Fibroblast of the aortic adventitia (primary cell): ENCODE measurements around the gene AP3B1. TPM values are rescaled to one million over a fixed set of nuclear protein-coding genes. Genes with fewer than 3 reads are reported as not detected.
A peak's percentile ranks its signal among the peaks of the same experiment; 100 is the strongest.

ENCODE experiments used
- DNase-seq: peaks from one replicate; pipeline ENCODE4 v3.0.0-alpha.2; 2010; ENCODE audit warnings: low read depth
- H3K4me3 ChIP-seq: 2 replicates; pipeline ENCODE4 v1.5.1; 2011; ENCODE audit warnings: low read depth, mild to moderate bottlenecking, control low read depth, low read length, moderate library complexity
- total RNA-seq: library from RNA; depleted of rRNA; stranded (reverse); fragments of >200 nt; gene quantifications from 2 replicates; pipeline ENCODE4 v1.2.3, GENCODE V29; 2012; ENCODE audit warnings: low replicate concordance
- TF ChIP-seq, protein P1 (sequence below): IDR thresholded peaks from 2 replicates; pipeline ENCODE4 v1.5.1; 2011; ENCODE audit warnings: mild to moderate bottlenecking, low read length, control low read depth, inconsistent platforms; ENCODE audit not compliant: insufficient read depth

The AP3B1 gene
- total RNA-seq, 1 donor, result 78.5 TPM

GRCh38 chr5:78157001-78157400, 137.5 kb downstream of the AP3B1 start:
- DNase-seq, result no peak
- TF ChIP-seq, protein P1, sequence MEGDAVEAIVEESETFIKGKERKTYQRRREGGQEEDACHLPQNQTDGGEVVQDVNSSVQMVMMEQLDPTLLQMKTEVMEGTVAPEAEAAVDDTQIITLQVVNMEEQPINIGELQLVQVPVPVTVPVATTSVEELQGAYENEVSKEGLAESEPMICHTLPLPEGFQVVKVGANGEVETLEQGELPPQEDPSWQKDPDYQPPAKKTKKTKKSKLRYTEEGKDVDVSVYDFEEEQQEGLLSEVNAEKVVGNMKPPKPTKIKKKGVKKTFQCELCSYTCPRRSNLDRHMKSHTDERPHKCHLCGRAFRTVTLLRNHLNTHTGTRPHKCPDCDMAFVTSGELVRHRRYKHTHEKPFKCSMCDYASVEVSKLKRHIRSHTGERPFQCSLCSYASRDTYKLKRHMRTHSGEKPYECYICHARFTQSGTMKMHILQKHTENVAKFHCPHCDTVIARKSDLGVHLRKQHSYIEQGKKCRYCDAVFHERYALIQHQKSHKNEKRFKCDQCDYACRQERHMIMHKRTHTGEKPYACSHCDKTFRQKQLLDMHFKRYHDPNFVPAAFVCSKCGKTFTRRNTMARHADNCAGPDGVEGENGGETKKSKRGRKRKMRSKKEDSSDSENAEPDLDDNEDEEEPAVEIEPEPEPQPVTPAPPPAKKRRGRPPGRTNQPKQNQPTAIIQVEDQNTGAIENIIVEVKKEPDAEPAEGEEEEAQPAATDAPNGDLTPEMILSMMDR, result no peak
- H3K4me3 ChIP-seq, result no peak overlapping the region

GRCh38 chr5:78151594-78152271, 142.8 kb downstream of the AP3B1 start:
- TF ChIP-seq, protein P1, result no peak
- no peak for DNase-seq
- no peak overlapping the region for H3K4me3 ChIP-seq

- no peak overlapping the region for H3K4me3 ChIP-seq
- DNase-seq, result no peak
- TF ChIP-seq, protein P1, result no peak
Measured at GRCh38 chr5:78137290-78137689, 157.2 kb downstream of the AP3B1 start.

DNA sequence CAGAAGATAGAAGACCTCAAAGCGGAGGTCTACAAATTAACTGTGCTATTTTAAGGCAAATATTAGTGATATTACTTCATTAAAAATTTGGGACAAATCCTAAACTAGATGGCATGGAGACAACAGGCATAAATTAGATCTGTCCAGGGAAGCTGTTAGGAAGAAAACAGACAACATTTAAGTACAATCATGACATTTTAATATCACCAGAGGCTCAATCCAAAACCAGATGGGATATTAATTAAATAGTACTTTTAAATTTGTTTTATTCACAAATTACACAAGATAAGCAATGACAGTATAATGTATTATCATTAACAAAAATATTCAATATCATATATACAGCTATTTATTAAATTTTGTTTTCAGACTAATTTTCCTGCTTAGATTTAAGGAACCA, 161.1 kb downstream of the AP3B1 start:
- H3K4me3 ChIP-seq, result no peak overlapping the region
- TF ChIP-seq, protein P1, result no peak
- DNase-seq, result no peak

DNA sequence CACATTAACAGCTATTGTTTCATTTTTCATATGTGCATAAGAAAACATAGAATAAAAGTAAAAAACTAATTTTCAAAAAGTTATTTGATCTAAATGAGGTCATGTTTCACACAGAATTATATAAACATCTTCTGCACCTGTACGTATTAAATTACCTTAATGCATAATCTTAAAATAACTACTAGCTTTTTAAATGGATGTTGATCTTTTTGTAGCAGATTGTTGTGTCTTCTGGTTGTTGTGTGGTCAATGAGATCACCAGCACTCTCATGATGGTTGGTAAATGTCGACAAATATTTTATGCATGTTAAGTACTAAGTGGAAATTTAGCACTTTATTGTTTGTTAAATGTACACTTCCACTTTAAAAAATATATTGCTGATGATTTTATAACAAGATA, 162.0 kb downstream of the AP3B1 start:
- H3K4me3 ChIP-seq, result no peak overlapping the region
- no peak for DNase-seq

GRCh38 chr5:78129597-78129996, 164.9 kb downstream of the AP3B1 start:
- TF ChIP-seq, protein P1, result no peak
- DNase-seq, result no peak
- no peak overlapping the region for H3K4me3 ChIP-seq

More for the DNA sequence above, 162.0 kb downstream of the AP3B1 start:
- TF ChIP-seq, protein P1, result no peak

GRCh38 chr5:78127875-78128274, 166.6 kb downstream of the AP3B1 start:
- DNase-seq, result no peak
- no peak overlapping the region for H3K4me3 ChIP-seq
- TF ChIP-seq, protein P1, result peak; percentile 13
